ENCODE measurements around the gene ZNF547.

DNA sequence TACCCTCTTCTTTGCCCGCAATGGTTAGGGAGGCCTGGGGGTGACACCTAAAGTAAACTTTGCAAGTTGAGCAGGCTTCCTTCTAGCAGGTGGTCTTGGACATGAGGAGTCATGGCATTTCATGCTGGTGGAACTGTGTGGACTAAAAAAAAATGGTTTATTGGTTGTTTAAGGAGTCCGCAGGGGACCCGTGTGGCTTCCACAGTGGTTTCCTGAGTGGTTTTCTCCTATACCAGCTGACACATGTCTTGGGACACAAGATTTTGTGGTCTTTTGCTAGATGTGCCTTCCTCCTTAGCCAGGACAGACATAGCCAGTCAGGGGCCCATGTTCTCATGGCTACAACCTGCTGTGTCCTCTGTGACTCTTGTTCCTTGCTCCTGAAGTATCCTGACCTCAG lies 41.6 kb upstream of the ZNF547 start:
- no peak for TF ChIP-seq POLR2A (IDR thresholded peaks at IDR 0.05)
- TF ChIP-seq, protein P1, sequence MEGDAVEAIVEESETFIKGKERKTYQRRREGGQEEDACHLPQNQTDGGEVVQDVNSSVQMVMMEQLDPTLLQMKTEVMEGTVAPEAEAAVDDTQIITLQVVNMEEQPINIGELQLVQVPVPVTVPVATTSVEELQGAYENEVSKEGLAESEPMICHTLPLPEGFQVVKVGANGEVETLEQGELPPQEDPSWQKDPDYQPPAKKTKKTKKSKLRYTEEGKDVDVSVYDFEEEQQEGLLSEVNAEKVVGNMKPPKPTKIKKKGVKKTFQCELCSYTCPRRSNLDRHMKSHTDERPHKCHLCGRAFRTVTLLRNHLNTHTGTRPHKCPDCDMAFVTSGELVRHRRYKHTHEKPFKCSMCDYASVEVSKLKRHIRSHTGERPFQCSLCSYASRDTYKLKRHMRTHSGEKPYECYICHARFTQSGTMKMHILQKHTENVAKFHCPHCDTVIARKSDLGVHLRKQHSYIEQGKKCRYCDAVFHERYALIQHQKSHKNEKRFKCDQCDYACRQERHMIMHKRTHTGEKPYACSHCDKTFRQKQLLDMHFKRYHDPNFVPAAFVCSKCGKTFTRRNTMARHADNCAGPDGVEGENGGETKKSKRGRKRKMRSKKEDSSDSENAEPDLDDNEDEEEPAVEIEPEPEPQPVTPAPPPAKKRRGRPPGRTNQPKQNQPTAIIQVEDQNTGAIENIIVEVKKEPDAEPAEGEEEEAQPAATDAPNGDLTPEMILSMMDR (IDR thresholded peaks at IDR 0.05), result no peak

All from thyroid gland (tissue), 4 donors.